AG10803 (cell line): ENCODE measurements around the gene GLB1L.

Experiments used
- DNase-seq: peaks from one replicate; pipeline ENCODE4 v3.0.0; 2010; ENCODE audit warnings: low read depth
- H3K4me3 ChIP-seq: 2 replicates; pipeline ENCODE4 v1.5.1; 2011; ENCODE audit warnings: mild to moderate bottlenecking, low read length, control low read depth
- CTCF ChIP-seq: conservative IDR thresholded peaks from 2 replicates; pipeline ENCODE4 v1.5.1; 2011; ENCODE audit warnings: mild to moderate bottlenecking, low read length, control low read depth, inconsistent platforms

Gene GLB1L

GRCh38 chr2:219214786-219215185 lies 30.5 kb downstream of the GLB1L start:
- no peak for TF ChIP-seq CTCF
- no peak for DNase-seq
- H3K4me3 ChIP-seq = no peak overlapping the region

GRCh38 chr2:219214141-219214540 lies 31.1 kb downstream of the GLB1L start:
- TF ChIP-seq CTCF = no peak
- H3K4me3 ChIP-seq = no peak overlapping the region
- DNase-seq = no peak

- no peak overlapping the region for H3K4me3 ChIP-seq
- DNase-seq = no peak
- TF ChIP-seq CTCF = no peak
Measured at GRCh38 chr2:219213486-219214071, 31.7 kb downstream of the GLB1L start.

- DNase-seq = no peak
- no peak overlapping the region for H3K4me3 ChIP-seq
- TF ChIP-seq CTCF = no peak
Measured at GRCh38 chr2:219213026-219213415, 32.2 kb downstream of the GLB1L start.

- TF ChIP-seq CTCF = no peak
- DNase-seq = no peak
- no peak overlapping the region for H3K4me3 ChIP-seq
Measured at GRCh38 chr2:219210886-219211362, 34.3 kb downstream of the GLB1L start.

- no peak for TF ChIP-seq CTCF
Measured at GRCh38 chr2:219210196-219210885, 34.9 kb downstream of the GLB1L start.

More at GRCh38 chr2:219210196-219210885, 34.9 kb downstream of the GLB1L start:
- no peak overlapping the region for H3K4me3 ChIP-seq
- no peak for DNase-seq
